ENCODE data around the gene MUSTN1.

The MUSTN1 gene

GRCh38 chr3:52851348-52851747, 16.5 kb upstream of the MUSTN1 start:
- no peak for DNase-seq (ENCODE audit: low read depth)

- DNase-seq (ENCODE audit: low read depth): no peak
These were observed 14.8 kb upstream of the MUSTN1 start for GRCh38 chr3:52849656-52850055.

GRCh38 chr3:52848617-52849016, 13.8 kb upstream of the MUSTN1 start:
- DNase-seq (ENCODE audit: low read depth): no peak

GRCh38 chr3:52847726-52848125, 12.9 kb upstream of the MUSTN1 start:
- no peak for DNase-seq (ENCODE audit: low read depth)

GRCh38 chr3:52847241-52847640, 12.4 kb upstream of the MUSTN1 start:
- DNase-seq (ENCODE audit: low read depth): no peak

- DNase-seq (ENCODE audit: low read depth): no peak
These were observed 11.7 kb upstream of the MUSTN1 start for GRCh38 chr3:52846432-52846965.

- DNase-seq (ENCODE audit: low read depth): no peak
These were observed 11.0 kb upstream of the MUSTN1 start for GRCh38 chr3:52845691-52846431.

GRCh38 chr3:52845157-52845556, 10.3 kb upstream of the MUSTN1 start:
- DNase-seq (ENCODE audit: low read depth): no peak

GRCh38 chr3:52844290-52844975, 9.6 kb upstream of the MUSTN1 start:
- DNase-seq (ENCODE audit: low read depth): no peak

- DNase-seq (ENCODE audit: low read depth): no peak
These were observed 9.1 kb upstream of the MUSTN1 start for GRCh38 chr3:52843881-52844280.

- DNase-seq (ENCODE audit: low read depth): no peak
These were observed 8.5 kb upstream of the MUSTN1 start for GRCh38 chr3:52843108-52843865.

GRCh38 chr3:52842424-52842823, 7.6 kb upstream of the MUSTN1 start:
- no peak for DNase-seq (ENCODE audit: low read depth)

- DNase-seq (ENCODE audit: low read depth): no peak
These were observed 7.1 kb upstream of the MUSTN1 start for GRCh38 chr3:52841981-52842340.

- no peak for DNase-seq (ENCODE audit: low read depth)
These were observed 6.6 kb upstream of the MUSTN1 start for GRCh38 chr3:52841211-52841980.

GRCh38 chr3:52839892-52840545, 5.2 kb upstream of the MUSTN1 start:
- DNase-seq (ENCODE audit: low read depth): no peak

- no peak for DNase-seq (ENCODE audit: low read depth)
These were observed 4.4 kb upstream of the MUSTN1 start for GRCh38 chr3:52839268-52839575.

GRCh38 chr3:52838561-52839267, 3.9 kb upstream of the MUSTN1 start:
- no peak for DNase-seq (ENCODE audit: low read depth)

GRCh38 chr3:52836986-52837385, 2.2 kb upstream of the MUSTN1 start:
- no peak for DNase-seq (ENCODE audit: low read depth)

- DNase-seq (ENCODE audit: low read depth): no peak
These were observed 1.6 kb upstream of the MUSTN1 start for GRCh38 chr3:52836471-52836845.

- DNase-seq (ENCODE audit: low read depth): no peak
These were observed 1.1 kb upstream of the MUSTN1 start for GRCh38 chr3:52835766-52836470.

Measured in stimulated activated CD8-positive, alpha-beta memory T cell treated with anti-CD3 and anti-CD28 coated beads, Interleukin-12 subunit alpha, Interleukin-12 subunit beta, amount 100 ng/mL, for 4 hours (primary cell).